SKM-1 (cell line): ENCODE results near the gene PPM1M.

Source experiments
- DNase-seq: peaks from one replicate; lab custom pipeline; 2025; ENCODE audit not compliant: unreplicated experiment; lab: John Stamatoyannopoulos, UW

PPM1M gene

DNA sequence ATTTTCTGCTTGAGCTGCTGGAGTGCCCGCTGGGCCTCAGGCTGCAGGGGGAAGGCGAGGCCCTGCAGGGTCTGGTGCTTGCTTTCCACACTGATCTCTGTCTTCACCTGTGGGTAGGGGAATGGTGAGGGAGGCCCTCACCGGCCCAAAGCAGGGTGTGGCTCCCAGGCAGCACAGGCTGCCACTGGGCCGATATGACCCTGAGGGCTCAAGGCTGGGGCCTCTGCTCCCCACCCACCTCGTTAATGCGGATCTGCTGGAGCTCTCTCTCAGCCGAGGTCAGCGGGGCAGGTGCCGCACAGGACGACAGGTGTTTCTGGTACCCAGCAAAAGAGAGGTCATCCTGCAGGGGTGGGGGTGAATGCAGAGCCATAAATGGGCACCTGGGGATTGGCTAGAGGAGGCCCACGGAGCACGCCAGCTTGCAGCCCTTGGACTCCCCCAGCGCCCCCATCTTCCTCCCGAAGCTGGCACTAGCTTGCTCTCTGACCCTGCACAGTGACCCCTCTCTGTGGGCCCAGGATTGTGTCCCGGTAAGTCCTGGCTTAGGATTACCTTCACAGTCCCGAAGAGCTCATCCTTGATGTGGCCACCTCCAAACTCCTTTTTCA lies 14.6 kb upstream of the PPM1M start:
- DNase-seq, result no peak

DNA sequence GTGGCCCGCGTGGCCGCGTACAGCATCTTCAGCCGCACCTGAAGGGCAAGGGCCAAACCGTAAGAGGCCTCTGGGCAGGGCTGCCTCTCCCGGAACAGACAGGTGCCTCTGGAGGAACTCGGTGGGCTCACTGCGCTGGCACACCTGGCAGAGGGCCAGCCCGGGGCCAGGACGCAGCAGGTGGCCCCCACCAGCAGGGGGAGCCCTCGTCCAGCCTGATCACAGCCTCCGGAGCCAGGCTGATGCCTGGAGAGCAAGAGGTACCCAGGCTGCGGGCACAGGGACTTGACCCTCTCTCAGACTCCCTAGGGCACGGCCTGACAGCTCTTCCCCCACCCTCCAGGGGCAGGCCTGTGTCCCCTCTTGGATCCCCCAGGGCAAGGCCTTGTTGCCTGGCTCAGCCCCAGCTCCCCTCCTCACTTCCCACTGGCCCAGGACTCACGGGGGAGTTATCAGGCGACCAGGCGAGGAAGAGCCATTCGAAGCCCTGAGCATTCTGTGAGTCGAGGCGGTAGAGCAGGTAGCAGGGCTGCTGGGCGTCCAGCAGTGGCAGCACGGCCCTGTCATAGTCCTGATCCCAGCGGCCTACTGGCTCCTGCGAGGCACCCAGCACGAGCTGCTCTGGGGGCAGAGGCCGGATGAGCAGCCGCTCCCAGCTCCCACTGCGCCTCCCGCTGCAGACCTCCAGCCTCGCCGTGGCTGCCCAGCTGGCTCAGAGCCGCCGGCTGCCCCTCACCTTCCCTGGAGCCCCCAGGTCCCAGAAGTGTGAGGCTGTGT lies 13.9 kb upstream of the PPM1M start:
- DNase-seq, result no peak

DNA sequence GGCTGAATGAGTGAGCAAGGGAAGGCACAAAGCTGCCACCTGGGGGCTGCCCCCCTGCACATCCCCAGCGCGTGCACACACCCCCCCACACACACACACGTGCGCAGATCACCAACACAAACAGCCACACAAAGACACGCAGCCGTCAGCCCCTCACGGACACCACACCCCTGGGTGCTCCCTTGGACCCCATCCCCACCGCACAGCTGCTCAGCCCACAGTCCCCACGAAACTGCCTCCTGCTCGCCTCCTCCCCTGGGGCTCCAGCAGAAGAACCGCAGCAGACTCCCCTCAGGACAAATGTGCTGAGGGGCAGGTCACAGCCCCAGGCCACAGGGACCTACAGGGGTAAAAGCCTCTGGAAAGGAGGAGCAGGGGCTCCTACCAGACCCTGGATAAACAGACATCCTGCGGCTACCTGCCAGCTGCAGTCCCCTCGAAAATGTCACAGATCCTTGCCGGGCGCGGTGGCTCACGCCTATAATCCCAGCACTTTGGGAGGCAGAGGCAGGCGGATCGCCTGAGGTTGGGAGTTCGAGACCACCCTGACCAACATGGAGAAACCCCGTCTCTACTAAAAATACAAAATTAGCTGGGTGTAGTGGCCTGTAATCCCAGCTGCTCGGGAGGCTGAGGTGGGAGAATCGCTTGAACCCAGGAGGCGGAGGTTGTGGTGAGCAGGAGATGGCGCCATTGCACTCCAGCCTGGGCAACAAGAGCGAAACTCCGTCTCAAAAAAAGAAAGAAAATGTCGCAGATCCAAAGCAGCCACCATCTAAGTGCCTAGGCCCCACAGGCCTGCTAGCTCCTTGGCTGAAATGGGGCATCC lies 13.1 kb upstream of the PPM1M start:
- no peak for DNase-seq

DNA sequence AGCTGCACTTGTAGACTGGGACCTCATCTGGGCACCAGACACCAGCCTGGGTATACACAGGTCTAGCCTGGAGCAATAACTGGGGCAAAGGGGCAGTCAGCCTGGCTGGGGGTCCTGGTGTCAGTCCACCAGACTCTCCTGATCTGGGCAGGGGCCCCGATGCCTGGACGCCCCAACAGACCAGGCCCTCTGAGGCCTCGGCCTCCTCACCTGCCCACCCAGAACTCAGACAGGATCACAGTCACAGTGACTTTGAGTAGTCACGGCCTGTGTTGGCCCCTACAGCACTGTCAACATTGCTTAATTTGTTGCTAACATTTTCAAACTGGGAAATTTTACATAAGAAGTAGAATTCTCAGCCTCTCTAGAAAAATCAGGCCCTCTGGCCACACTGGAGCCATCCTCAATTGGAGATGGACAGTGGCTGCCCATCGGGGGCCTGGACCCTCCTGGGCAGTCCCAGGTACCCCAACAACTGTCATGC lies 12.4 kb upstream of the PPM1M start:
- DNase-seq, result no peak

DNA sequence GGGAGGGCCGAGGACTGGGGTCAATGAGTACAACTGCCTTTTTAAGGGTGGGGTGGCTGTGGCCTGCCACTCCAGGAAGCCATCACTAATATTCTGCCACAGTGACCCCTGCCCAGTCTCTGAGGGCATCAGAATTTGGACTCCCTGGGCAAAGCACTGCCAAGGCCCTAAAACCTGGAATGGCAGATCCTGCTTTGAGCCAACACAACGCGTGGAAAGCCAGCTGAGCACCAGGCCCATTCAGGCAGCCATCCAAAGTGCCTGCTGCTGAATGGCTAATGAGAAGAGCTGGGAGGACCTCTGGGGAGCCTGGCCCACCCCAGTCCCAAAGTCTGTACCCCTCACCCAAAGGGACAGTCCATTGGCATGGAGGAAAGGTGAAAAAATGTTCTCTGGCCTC lies 11.6 kb upstream of the PPM1M start:
- DNase-seq, result no peak

DNA sequence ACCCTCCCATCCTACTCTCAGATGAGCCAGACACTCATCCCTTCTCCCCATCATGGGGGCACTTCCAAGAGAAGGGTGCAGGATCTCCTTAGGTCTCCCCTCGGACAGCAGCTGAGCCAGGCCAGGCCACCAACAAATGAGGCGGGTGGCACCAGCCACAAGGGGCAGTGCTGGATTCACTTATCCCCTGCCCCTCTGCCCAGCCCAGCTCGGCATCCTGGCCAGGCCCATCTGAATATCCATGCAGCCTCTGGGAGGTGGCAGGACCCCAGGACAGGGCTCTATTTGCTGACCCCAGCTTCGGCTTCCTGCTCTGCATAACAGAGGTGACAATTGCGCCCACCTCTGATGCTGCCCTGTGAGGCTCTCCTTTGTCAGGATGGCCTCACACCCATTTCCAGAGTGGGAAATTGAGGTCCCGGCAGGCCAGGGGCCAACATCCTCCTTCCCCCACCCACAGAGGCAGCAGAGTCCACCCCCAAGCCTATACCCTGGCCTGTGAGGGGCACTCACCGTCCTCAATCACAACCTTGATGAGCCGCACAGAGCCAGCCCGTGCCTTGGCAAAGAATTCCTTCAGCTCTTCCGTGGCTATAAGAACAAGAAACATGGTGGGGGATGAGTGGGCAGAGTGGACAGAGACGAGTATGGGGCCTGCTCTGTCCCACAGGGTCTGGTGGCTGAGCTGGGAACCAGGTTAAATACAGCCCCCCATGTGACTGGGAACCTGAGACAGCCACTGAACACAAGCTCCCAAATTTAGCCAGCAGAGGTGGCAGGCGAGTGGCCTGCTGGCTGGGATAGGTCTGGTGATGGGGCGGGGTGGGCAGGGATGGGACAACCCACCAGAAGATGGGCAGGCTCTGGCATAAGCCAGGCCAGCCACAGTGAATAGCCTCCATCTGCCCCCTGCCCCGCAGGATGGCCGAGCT lies 10.8 kb upstream of the PPM1M start:
- no peak for DNase-seq

DNA sequence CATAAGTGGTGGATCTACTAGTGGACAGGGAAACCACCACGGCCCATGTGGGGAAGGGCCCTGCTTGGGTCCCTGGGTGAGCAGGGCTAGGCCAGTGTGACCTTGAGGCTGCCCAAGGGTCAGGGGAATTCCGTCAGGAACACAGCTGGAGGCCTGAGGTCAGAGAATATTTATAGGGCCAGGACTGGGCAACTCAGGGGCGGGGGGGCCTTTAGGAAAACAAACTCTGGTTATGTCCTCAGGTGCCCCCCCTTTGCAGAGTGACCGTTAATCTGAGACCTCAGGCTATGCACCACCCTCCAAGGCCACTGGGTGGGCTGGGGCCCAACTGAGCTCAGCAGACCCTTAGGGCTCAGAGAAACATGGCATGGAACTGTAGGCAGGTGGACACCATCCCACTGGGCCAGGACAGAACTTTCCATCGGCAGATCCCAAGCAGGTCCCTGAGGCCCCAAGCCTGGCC lies 9.1 kb upstream of the PPM1M start:
- no peak for DNase-seq

DNA sequence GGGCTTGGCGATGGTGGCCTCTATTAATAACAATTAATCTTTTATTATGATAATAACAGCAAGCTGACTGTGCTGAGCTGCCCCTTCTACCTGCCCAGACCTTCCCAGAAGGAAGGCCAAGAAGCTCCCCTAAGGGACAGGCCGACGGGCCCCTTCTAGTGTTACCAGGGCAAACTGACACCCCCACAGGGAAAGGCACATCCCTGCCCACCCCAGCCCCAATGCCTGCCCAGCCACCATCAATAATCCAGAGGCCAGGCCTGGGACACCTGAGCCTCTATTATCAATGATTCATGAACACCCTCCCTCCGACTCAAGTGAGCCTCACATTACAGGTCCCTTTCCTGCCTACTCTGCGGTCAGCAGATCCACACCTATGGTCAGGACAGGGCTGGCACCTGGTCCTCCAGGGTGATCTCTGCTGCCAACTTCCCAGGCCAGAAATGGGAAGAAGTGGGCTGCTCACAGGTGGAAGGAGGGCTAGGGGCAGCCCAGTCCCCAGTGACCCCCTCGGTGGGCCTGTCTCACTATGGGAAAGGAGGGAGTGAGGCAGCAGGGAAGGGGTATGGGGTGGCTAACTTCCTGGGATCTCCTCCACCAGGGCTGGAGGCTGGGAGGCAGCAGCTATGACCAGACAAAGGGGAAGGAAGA lies 8.4 kb upstream of the PPM1M start:
- DNase-seq, result no peak

DNA sequence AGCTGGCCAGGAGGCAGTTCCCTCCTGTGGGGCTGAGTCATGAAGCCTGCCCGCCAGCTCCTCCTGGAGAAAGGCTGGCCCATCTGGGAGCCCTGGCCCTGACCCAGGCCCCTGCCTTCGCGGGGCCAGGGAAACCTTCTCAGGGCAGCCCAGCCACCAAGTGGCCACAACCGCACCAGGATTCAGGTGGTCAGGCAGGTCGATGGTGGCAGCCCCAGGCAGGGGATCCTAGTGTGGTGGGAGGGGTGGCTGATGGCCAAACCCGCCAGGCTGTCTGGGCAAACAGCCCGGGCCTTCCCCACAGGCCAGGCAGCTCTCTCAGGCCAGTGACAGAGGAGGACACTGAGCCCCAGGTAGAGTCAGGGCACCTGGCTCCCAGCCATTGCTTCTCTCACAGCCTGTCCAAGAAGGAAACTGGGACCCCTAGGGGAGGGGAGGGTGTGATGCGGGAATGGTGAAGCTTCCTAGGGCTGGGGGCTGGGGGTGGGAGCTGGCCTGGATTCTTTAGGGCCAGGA lies 7.8 kb upstream of the PPM1M start:
- DNase-seq, result peak; percentile 49

DNA sequence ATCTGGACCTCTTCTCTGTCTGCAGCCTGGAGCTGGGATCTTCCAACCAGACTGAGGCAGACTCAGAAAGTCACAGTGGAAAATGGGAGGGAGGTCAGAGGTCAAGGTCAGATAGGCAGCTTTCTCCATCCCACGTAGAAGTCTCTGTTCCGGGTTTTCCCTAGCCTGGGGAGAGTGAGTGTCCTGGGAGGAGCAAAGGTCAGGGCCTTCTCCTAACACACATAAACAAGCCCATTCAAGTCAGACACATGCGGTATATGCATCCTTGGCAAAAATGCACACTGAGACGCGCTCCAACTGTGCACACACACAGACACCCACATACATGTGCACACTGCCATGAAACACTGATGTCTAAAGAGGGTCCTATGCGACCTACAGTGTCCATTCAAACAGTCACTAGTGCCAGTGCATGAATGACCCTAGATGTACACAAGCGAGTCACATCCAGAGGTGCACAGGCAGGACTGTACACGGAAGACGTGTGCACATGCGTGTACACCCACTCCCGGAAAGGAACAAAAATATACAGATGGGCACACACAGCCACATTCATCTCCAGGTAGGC lies 7.3 kb upstream of the PPM1M start:
- DNase-seq, result no peak

DNA sequence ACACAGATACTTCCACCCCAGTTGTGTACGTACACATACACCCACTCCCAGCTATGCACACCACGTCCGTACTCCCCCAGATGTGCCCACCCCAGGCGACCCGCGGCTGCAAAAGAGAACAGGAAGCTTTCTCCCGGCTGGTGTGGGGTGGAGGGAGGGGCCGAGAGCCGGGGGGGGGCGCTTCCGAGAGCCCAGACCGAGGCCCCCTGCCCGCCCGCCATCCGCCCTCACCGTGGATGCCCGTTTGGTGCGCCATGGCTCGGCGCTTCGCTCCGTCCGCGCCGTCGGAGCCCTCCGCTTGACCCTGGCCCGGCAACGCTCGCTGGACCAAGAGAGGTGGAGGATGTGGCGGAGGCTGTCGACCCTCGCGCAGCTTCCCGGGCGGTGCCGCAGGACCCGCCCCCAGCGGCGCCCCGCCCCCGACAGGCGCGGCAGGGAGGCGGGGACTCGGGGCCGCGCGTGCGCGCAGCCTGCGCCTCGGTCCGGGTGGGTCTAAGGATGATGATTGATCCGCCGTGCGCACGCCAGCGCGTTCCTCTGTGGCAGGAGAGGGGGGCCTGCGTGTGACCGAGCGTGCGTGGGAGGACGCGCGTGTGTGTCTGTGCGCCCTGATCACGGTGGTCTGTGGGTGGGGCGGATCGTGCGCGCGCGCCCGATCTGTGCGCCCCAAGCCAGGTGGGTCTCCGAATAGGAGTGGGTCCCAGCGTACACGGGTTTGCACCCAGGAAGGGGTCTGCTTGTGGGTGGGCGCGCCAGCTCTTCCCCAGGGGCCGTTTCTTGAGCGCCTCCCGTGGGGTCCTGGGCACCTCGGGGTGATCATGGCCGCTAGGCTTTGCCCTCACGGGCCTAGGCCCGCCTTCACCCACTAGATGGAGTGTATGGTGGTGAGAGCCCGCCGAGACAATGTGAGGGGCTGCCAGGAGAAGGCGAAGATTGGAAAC lies 6.5 kb upstream of the PPM1M start, which contains the start of gene TWF2:
Gene TWF2, minus strand, starts transcription at position 398 of the 941 bp plus-strand sequence. Its CDS starts 142 bp downstream, at position 256.
- peak; percentile 59 for DNase-seq

DNA sequence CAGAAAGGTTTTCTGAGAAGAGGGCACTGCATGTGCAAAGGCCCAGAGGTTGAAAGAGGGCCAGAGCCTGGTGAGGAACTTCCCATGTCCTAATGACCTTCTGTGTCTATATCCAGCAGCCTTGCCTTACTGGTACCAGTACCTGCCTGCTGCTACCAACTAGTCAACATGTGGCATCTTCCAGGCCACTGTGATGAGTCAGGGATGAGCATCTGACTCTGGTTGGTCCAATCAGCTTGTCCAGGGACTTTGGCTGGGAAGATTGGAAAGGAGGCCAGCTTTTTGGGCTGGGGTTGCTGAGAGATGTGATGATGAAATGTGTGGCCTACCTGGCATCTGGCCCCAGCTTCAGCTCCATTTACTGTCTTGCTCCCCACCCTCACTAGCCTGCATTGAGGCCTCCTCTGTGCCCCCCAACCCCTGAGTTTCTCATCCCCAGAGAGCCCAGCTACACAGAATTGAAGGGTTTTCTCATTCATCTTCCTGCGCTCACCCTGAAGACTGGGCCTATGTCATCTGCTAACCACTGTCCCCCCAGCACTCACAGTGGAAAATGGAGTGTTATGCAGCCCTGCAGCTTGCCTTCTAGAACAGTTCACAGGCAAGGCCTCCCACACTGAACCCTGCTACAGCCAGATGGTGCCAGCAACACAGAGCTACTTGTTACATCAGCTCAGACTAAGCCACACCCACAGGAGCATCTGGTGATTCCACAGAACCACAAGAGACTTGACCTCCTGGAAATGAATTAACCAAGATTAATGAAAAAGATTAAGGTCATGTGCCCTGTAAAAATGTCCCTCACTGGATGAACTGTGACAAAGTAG lies 5.3 kb upstream of the PPM1M start:
- no peak for DNase-seq

DNA sequence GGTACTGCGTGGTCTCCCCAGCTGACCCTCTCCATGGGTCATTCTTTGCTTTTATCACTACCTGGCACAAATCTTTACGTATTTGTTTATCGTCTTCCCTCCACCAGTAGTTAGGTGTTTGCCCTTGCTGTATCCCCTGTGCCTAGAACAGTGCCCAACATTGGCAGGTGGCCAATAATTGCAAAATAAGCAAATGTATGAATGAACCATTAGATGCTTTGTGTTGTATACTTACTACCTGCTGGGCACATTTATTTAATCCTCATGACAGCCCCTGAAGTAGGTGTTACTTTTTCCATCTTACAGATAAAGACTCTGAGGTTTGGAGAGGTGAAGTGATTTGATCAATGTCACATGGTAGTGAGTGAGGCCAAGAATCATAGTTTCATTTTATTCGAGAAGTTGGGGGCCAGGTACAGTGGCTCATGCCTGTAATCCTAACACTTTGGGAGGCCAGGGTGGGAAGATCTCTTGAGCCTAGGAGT lies 4.6 kb upstream of the PPM1M start:
- DNase-seq, result no peak

DNA sequence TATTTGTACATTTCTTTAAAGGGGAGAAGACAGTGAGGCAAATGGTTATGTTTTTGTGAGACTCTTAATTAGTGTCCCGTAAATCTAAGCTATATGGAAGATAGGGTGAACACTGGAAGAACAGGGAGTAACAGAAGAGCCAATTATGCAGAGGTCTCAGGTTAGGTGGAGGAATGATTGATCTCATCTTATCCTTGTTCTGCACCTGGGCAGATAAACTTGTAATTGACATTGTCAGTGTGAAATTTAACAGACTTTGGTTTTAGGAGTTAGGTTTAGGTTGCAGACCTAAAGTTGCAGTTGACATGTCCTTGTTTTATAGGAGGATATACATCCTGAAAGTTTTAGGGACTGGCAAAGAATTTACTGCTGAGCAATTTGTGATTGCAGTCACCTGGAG lies 3.5 kb upstream of the PPM1M start:
- DNase-seq, result no peak

DNA sequence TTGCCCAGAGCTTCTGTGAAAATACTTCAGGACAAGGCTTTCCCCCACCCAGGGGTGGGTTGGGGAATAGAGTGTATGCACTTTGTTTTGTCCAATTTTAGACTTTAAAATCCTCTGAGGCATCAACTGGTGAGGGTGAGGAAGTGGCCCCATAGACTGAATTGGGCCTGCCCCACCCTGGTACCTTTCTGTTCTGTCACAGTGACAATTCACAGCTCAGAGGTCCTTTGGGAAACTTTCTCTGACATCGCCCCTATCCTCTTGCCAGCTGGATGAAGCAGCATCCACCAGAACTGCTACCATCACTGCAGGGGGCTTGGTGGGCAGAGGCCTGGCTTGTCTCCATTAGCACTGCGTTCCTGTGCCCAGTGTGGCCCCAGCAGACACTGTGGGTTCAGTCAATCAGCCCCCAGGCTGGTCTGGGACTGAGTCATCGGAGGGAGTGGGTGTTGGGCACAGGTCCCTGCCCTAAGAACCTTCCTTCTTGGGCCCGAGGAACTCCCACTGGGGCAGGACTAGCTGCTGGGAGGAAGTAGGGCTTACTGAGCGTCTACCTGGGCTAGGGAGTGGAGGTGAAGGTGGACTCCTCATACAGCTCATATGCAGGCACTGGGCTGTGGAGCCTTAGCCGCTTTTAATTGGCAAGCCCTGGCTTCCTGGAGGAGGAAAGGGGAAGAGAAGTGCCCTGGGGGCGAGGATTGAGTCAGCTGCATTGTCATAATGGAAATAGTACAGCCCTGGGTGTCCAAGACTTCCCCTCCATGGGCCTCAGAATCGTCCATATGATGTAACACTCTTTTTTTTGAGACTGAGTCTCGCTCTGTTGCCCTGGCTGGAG lies 1.5 kb upstream of the PPM1M start:
- DNase-seq, result peak; percentile 86

DNA sequence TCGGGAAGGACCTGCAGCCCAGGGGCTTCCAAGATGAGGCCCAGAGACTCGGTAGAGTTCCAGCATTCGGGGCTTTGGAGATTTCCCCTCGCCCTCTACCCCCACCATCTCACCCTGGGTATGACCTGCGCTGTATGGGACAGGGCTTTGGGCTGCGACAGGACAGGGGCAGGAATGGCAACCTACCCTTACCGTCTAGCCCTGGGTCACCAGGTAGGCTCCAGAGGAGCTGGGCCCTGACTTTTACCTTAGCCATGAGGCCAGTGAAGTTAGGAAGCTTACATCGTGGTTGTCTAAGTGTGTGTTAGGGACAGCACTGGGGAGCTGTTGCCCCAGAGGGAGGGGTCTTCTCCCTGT lies 683 bp downstream of the PPM1M start:
- DNase-seq, result no peak
